Neural progenitor cell (in vitro differentiated cells): ENCODE measurements around the gene LRRC58. TPM values are rescaled to one million over a fixed set of nuclear protein-coding genes. Genes with fewer than 3 reads are reported as not detected.

ENCODE experiments used
- DNase-seq: peaks from one replicate; pipeline ENCODE4 v3.0.0-alpha.2; 2016; ENCODE audit warnings: low spot score
- H2AFZ ChIP-seq: fragments of 200-600 bp; sonication (generic); replicated peaks from 2 replicates; pipeline ENCODE4 v1.6.1; 2016; ENCODE audit warnings: antibody characterized with exemption
- H3F3A ChIP-seq: fragments of 200-600 bp; sonication (generic); 2 replicates; pipeline ENCODE4 v1.6.1; 2016; ENCODE audit warnings: antibody characterized with exemption, low read depth
- H3K27ac ChIP-seq: fragments of 200-600 bp; sonication (generic); 2 replicates; pipeline ENCODE4 v1.5.1; 2016; ENCODE audit warnings: mild to moderate bottlenecking
- H3K27me3 ChIP-seq: fragments of 200-600 bp; sonication (generic); 2 replicates; pipeline ENCODE4 v1.6.1; 2016; ENCODE audit warnings: mild to moderate bottlenecking, moderate library complexity
- H3K36me3 ChIP-seq: fragments of 200-600 bp; sonication (generic); 2 replicates; pipeline ENCODE4 v1.5.1; 2016
- H3K4me1 ChIP-seq: fragments of 200-600 bp; sonication (generic); 2 replicates; pipeline ENCODE4 v1.6.1; 2016; ENCODE audit warnings: mixed run types
- H3K4me2 ChIP-seq: fragments of 200-600 bp; sonication (generic); 2 replicates; pipeline ENCODE4 v1.6.1; 2016
- H3K4me3 ChIP-seq: fragments of 200-600 bp; sonication (generic); 2 replicates; pipeline ENCODE4 v1.5.1; 2016
- H3K79me2 ChIP-seq: fragments of 200-600 bp; sonication (generic); 2 replicates; pipeline ENCODE4 v1.6.1; 2016; ENCODE audit warnings: low read depth
- H3K9ac ChIP-seq: fragments of 200-600 bp; sonication (generic); 2 replicates; pipeline ENCODE4 v1.6.1; 2016
- H3K9me3 ChIP-seq: fragments of 200-600 bp; sonication (generic); 2 replicates; pipeline ENCODE4 v1.5.1; 2016; ENCODE audit warnings: low read depth
- H4K20me1 ChIP-seq: fragments of 200-600 bp; sonication (generic); 2 replicates; pipeline ENCODE4 v1.6.1; 2016; ENCODE audit warnings: low read depth
- H3K27ac Mint-ChIP-seq: 3 replicates; pipeline ENCODE4 v1.8.0; 2021; ENCODE audit warnings: mixed read lengths
- H3K27me3 Mint-ChIP-seq: 2 replicates; pipeline ENCODE4 v1.8.0; 2022; ENCODE audit warnings: low read depth, mild to moderate bottlenecking, inconsistent platforms, moderate library complexity, mixed read lengths; ENCODE audit not compliant: insufficient read depth
- H3K36me3 Mint-ChIP-seq: 3 replicates; pipeline ENCODE4 v1.8.0; 2021; ENCODE audit warnings: mixed read lengths
- H3K4me1 Mint-ChIP-seq: 3 replicates; pipeline ENCODE4 v1.8.0; 2021; ENCODE audit warnings: mixed read lengths
- H3K4me3 Mint-ChIP-seq: 3 replicates; pipeline ENCODE4 v1.8.0; 2021; ENCODE audit warnings: mild to moderate bottlenecking, moderate library complexity, mixed read lengths
- H3K9me3 Mint-ChIP-seq: 3 replicates; pipeline ENCODE4 v1.8.0; 2020; ENCODE audit warnings: mixed read lengths
- CTCF ChIP-seq: fragments of 200-600 bp; sonication (generic); IDR thresholded peaks from 2 replicates; pipeline ENCODE4 v1.5.1; 2017; ENCODE audit warnings: antibody characterized with exemption, mild to moderate bottlenecking
- EZH2 ChIP-seq: fragments of 200-600 bp; sonication (generic); IDR thresholded peaks from 2 replicates; pipeline ENCODE4 v1.6.1; 2017; ENCODE audit warnings: antibody characterized with exemption, mild to moderate bottlenecking, moderate library complexity
- EZH2phosphoT487 ChIP-seq: fragments of 200-600 bp; sonication (generic); IDR thresholded peaks from 2 replicates; pipeline ENCODE4 v1.6.1; 2017; ENCODE audit warnings: antibody characterized with exemption
- total RNA-seq: library from RNA; depleted of rRNA; stranded (reverse); fragments of >200 nt; gene quantifications from 2 replicates; pipeline ENCODE4 v1.2.3, GENCODE V29; 2015; ENCODE audit warnings: low replicate concordance

LRRC58 gene
- total RNA-seq, 1 donor from 2014 or later = 29.2 TPM

- Histone ChIP-seq H4K20me1 (no peaks in the 10 kb centered on the region), H3K79me2 (peaks cover 45% of the 10 kb centered on the region), H3K36me3 (peaks cover 4% of the 10 kb centered on the region), H3K9me3 (no peaks in the 10 kb centered on the region), H3K27me3 (no peaks in the 10 kb centered on the region), H3K9ac (no peak overlapping the region), H3K27ac (no peak overlapping the region), H3K4me3 (no peak overlapping the region), H3K4me1 (peaks cover 20% of the 10 kb centered on the region), H3F3A (peaks cover 7% of the 10 kb centered on the region), H2AFZ (no peak overlapping the region), H3K4me2 (no peak overlapping the region)
- DNase-seq = no peak
- TF ChIP-seq EZH2phosphoT487 (no peak), EZH2 (no peak), CTCF (no peak)
- Mint-ChIP-seq H3K9me3 (peaks cover 27% of the 10 kb centered on the region), H3K27ac (no peak overlapping the region), H3K36me3 (peaks cover 53% of the 10 kb centered on the region), H3K4me1 (no peaks in the 10 kb centered on the region), H3K27me3 (no peaks in the 10 kb centered on the region), H3K4me3 (no peak overlapping the region)
Measured at GRCh38 chr3:120338517-120338916, 10.6 kb downstream of the LRRC58 start.

GRCh38 chr3:120332646-120333045, 16.5 kb downstream of the LRRC58 start:
- Histone ChIP-seq H3K27ac (no peak overlapping the region), H4K20me1 (no peaks in the 10 kb centered on the region), H3F3A (no peaks in the 10 kb centered on the region), H3K4me3 (no peak overlapping the region), H3K36me3 (peaks cover 4% of the 10 kb centered on the region), H3K4me2 (no peak overlapping the region), H3K4me1 (no peaks in the 10 kb centered on the region), H2AFZ (no peak overlapping the region), H3K79me2 (peaks cover 13% of the 10 kb centered on the region), H3K9me3 (no peaks in the 10 kb centered on the region), H3K27me3 (no peaks in the 10 kb centered on the region), H3K9ac (no peak overlapping the region)
- H3K4me3 Mint-ChIP-seq = no peak overlapping the region
- H3K36me3 Mint-ChIP-seq = peaks cover 24% of the 10 kb centered on the region
- H3K4me1 Mint-ChIP-seq = no peaks in the 10 kb centered on the region
- no peaks in the 10 kb centered on the region for H3K27me3 Mint-ChIP-seq
- no peak overlapping the region for H3K27ac Mint-ChIP-seq
- no peaks in the 10 kb centered on the region for H3K9me3 Mint-ChIP-seq
- no peak for DNase-seq
- TF ChIP-seq CTCF (no peak), EZH2phosphoT487 (no peak), EZH2 (no peak)

- H3K27ac Mint-ChIP-seq = no peak overlapping the region
- H2AFZ ChIP-seq = no peak overlapping the region
- H3K79me2 ChIP-seq = peaks cover 4% of the 10 kb centered on the region
- no peak overlapping the region for H3K4me3 ChIP-seq
- no peak overlapping the region for H3K27ac ChIP-seq
- no peak overlapping the region for H3K4me2 ChIP-seq
- peaks cover 24% of the 10 kb centered on the region for H3K36me3 Mint-ChIP-seq
- no peak overlapping the region for H3K9ac ChIP-seq
- no peaks in the 10 kb centered on the region for H3K27me3 ChIP-seq
- no peaks in the 10 kb centered on the region for H3K4me1 Mint-ChIP-seq
- H3K9me3 ChIP-seq = no peaks in the 10 kb centered on the region
- H3K27me3 Mint-ChIP-seq = no peaks in the 10 kb centered on the region
- H4K20me1 ChIP-seq = no peaks in the 10 kb centered on the region
- no peak for TF ChIP-seq EZH2
- TF ChIP-seq CTCF = no peak
- no peak for TF ChIP-seq EZH2phosphoT487
- no peak for DNase-seq
- H3K4me1 ChIP-seq = no peaks in the 10 kb centered on the region
- no peaks in the 10 kb centered on the region for H3F3A ChIP-seq
- peaks cover 4% of the 10 kb centered on the region for H3K36me3 ChIP-seq
- no peaks in the 10 kb centered on the region for H3K9me3 Mint-ChIP-seq
- H3K4me3 Mint-ChIP-seq = no peak overlapping the region
Measured at GRCh38 chr3:120331076-120331475, 18.1 kb downstream of the LRRC58 start.
